Vagina (tissue), 2 donors: ENCODE results near the gene OOEP. TPM values are rescaled to one million over a fixed set of nuclear protein-coding genes. Genes with fewer than 3 reads are reported as not detected.
"Not testable (repeated sequence)": the region's sequence is repeated elsewhere in the genome, so short reads cannot be mapped to it uniquely, and the experiment has no call there.

Source experiments
- DNase-seq, 2 donors: peaks; one replicate each; pipeline ENCODE4 v3.0.0-alpha.2; 2017; ENCODE audit errors: extremely low spot score in 2 of 2
- H3K27ac ChIP-seq: fragments of 200-600 bp; sonication (generic); one replicate; pipeline ENCODE4 v1.5.1; 2019
- H3K27me3 ChIP-seq: fragments of 200-600 bp; sonication (generic); one replicate; pipeline ENCODE4 v1.5.1; 2019
- H3K36me3 ChIP-seq, 2 donors: fragments of 200-600 bp; sonication (generic); one replicate each; pipeline ENCODE4 v1.5.1; 2017 to 2019
- H3K4me1 ChIP-seq: fragments of 200-600 bp; sonication (generic); one replicate; pipeline ENCODE4 v1.5.1; 2019
- H3K4me3 ChIP-seq, 2 donors: fragments of 200-600 bp; sonication (generic); 1 replicate in 1 of 2; 2 replicates in 1 of 2; pipeline ENCODE4 v1.5.1; 2016 to 2019
- H3K9me3 ChIP-seq: fragments of 200-600 bp; sonication (generic); one replicate; pipeline ENCODE4 v1.5.1; 2019
- POLR2A ChIP-seq, 2 donors: fragments of 450-650 bp; IDR thresholded peaks; one replicate each; pipeline ENCODE4 v1.6.1; 2017; ENCODE audit warnings: antibody characterized with exemption in 2 of 2, mild to moderate bottlenecking in 2 of 2, moderate library complexity in 2 of 2
- POLR2AphosphoS5 ChIP-seq, 2 donors: sonication (generic); formaldehyde crosslinking; IDR thresholded peaks; one replicate each; pipeline ENCODE4 v1.9.0; 2017; ENCODE audit warnings: antibody characterized with exemption in 2 of 2, mild to moderate bottlenecking in 2 of 2, low read depth in 1 of 2; ENCODE audit not compliant: insufficient read depth in 1 of 2
- intact Hi-C: fragments of 100-400 bp; cut with DNase I; formaldehyde crosslinking; loops from one replicate; pipeline ENCODE4 v1.15.1; 2023
- total RNA-seq: library from RNA; depleted of rRNA; stranded (reverse); fragments of >200 nt; gene quantifications from one replicate; pipeline ENCODE4 v1.2.3, GENCODE V29; 2016
- TF ChIP-seq, protein P1 (sequence below), 3 experiments: fragments of 450-650 bp in 2 of 3; fragments of 200-600 bp in 1 of 3; sonication (generic) in 1 of 3; IDR thresholded peaks; one replicate each; pipeline ENCODE4 v1.5.1; 2017 to 2019; ENCODE audit warnings: antibody characterized with exemption in 3 of 3, mild to moderate bottlenecking in 2 of 3, moderate library complexity in 2 of 3

Gene OOEP
- total RNA-seq, 1 donor from 2014 or later: not detected

DNA sequence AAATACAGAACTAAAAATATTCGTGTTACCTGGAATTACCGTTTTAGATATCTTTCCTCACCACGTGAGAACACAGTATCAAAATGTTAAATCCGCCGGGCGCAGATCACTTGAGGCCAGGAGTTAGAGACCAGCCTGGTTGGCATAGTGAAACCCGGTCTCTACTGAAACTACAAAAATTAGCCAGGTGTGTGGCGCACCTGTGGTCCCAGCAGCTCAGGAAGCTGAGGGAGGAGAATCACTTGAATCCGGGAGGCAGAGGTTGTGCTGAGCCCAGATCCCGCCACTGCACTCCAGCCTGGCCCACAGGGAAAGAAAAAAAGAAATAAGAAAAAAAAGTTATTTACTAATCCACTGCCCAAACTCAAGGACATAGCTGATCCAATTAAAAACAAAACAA is 20.2 kb upstream of the OOEP start:
- Histone ChIP-seq H3K4me3 (no peak overlapping the region), H3K4me1 (peaks cover 5% of the 10 kb centered on the region), H3K27me3 (no peaks in the 10 kb centered on the region), H3K36me3 (no peaks in the 10 kb centered on the region), H3K27ac (no peak overlapping the region), H3K9me3 (no peaks in the 10 kb centered on the region)
- intact Hi-C loops: no loop called here
- DNase-seq: no peak
- TF ChIP-seq, protein P1, sequence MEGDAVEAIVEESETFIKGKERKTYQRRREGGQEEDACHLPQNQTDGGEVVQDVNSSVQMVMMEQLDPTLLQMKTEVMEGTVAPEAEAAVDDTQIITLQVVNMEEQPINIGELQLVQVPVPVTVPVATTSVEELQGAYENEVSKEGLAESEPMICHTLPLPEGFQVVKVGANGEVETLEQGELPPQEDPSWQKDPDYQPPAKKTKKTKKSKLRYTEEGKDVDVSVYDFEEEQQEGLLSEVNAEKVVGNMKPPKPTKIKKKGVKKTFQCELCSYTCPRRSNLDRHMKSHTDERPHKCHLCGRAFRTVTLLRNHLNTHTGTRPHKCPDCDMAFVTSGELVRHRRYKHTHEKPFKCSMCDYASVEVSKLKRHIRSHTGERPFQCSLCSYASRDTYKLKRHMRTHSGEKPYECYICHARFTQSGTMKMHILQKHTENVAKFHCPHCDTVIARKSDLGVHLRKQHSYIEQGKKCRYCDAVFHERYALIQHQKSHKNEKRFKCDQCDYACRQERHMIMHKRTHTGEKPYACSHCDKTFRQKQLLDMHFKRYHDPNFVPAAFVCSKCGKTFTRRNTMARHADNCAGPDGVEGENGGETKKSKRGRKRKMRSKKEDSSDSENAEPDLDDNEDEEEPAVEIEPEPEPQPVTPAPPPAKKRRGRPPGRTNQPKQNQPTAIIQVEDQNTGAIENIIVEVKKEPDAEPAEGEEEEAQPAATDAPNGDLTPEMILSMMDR (IDR thresholded peaks at IDR 0.05): no peak
- TF ChIP-seq POLR2A (IDR thresholded peaks at IDR 0.05): no peak
- no peak for TF ChIP-seq POLR2AphosphoS5 (IDR thresholded peaks at IDR 0.05; ENCODE audit: insufficient read depth in 1 of 2, low read depth in 1 of 2)

DNA sequence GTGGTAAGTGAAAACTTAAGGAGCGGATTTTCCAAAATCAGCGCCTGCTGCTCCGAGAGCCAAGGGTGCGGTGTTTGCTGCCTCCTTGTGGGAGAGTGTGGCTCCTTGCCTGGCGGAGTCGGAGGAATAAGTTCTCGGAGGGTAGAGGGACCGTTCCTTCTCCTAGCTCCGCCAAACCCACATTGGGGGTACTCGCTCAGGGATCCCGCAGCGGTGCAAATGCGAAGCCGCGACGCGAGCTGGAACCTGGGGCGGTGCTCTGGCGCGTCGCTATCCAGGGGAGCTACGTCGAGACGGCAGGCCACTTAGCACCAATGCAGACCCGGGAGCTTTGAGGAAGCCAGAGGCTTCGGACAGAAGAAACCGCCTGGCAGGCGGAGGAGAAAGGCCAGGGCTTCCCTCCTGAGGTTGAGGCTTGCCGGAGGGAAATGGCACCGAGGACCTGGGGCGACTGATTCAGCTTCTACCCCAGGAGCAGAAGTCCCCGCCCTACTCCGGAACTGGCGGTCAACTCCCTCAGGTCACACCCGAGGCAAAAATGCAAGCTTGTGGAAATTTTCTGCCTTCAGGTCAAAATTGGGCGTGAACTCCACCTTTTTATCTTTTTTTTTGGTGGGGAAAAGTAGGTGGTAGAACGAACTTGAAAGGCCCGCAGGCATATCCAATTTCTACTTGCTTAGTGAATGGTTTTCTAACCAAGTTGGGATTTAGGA is 19.3 kb upstream of the OOEP start:
- Histone ChIP-seq H3K27ac (no peak overlapping the region), H3K4me3 (peak overlapping the region; percentile 39 to 53), H3K9me3 (no peaks in the 10 kb centered on the region)

DNA sequence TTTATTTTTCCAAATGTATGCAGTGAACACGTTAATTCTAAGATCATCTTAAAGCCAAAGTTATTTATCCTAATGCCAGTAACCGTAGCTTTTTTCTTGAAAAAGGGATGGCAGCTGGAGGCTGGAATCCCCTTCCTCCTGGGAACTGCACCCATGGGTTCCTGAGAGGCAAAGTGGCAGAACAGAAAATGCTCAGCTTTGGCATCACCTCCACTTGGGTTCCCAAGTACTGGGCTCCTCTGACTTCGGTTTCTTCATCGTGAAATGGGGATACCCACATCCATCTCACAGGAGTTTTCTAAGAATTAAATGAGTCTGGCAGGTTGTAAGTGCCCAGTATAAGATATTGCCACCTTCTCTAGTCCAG is 18.7 kb upstream of the OOEP start:
- H3K4me3 ChIP-seq: peak overlapping the region; percentile 39 to 53
- H3K36me3 ChIP-seq: no peaks in the 10 kb centered on the region
- no peaks in the 10 kb centered on the region for H3K9me3 ChIP-seq
- DNase-seq: no peak
- no peak for TF ChIP-seq POLR2A (IDR thresholded peaks at IDR 0.05)
- no peak for TF ChIP-seq POLR2AphosphoS5 (IDR thresholded peaks at IDR 0.05; ENCODE audit: insufficient read depth in 1 of 2, low read depth in 1 of 2)
- TF ChIP-seq, protein P1 (IDR thresholded peaks at IDR 0.05): no peak
- no peaks in the 10 kb centered on the region for H3K27me3 ChIP-seq
- H3K4me1 ChIP-seq: peaks cover 5% of the 10 kb centered on the region
- intact Hi-C loops: no loop called here
- H3K27ac ChIP-seq: no peak overlapping the region

More for the DNA sequence above, 19.3 kb upstream of the OOEP start:
- TF ChIP-seq POLR2A (IDR thresholded peaks at IDR 0.05): no peak
- TF ChIP-seq, protein P1 (IDR thresholded peaks at IDR 0.05): peak in 1 of 3 experiments; percentile 40
- peak in 1 of 2 donors; percentile 28 for TF ChIP-seq POLR2AphosphoS5 (IDR thresholded peaks at IDR 0.05; ENCODE audit: insufficient read depth in 1 of 2, low read depth in 1 of 2)
- H3K4me1 ChIP-seq: peaks cover 5% of the 10 kb centered on the region
- H3K27me3 ChIP-seq: no peaks in the 10 kb centered on the region
- no peak for DNase-seq
- intact Hi-C loops: no loop called here
- H3K36me3 ChIP-seq: no peaks in the 10 kb centered on the region

DNA sequence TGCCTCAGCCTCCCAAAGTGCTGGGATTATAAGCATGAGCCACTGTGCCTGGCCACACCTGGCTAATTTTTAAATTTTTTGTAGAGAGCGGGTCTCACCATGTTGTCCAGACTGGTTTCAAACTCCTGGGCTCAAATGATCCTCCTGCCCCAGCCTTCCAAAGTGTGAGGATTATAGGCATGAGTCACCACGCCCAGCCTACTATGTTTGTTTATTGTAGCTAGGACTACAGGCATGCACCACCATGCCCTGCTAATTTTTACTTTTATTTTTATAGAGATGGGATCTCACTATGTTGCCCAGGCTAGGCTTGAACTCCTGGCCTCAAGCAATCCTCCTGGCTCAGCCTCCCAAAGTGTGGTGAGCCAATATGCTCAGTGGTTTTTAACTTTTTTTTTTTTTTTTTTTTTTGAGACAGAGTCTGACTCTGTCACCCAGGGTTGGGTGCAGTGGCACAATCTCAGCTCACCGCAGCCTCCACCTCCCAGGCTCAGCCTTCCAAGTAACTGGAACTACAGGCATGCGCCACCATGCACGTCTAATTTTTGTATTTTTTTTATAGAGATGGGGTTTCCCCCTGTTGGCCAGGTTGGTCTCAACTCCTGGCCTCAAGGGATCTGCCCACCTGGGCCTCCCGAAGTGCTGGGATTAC is 12.9 kb upstream of the OOEP start:
- H3K36me3 ChIP-seq: no peaks in the 10 kb centered on the region
- no peaks in the 10 kb centered on the region for H3K9me3 ChIP-seq
- no peak for TF ChIP-seq POLR2A (IDR thresholded peaks at IDR 0.05)
- TF ChIP-seq, protein P1 (IDR thresholded peaks at IDR 0.05): no peak

DNA sequence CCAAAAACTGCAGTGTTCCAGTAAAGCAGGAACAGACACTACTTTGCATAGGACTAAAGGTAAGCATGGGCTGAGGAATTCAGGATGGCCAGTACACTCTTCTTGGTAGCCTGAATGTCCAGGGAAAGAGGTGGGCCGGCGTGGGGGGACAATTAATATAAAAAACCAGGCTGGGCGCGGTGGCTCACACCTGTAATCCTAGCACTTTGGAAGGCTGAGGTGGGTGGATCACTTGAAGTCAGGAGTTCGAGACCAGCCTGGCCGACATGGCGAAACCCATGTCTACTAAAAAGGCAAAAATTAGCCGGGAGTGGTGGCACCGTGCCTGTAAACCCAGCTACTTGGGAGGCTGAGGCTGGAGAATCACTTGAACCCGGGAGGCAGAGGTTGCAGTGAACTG is 11.8 kb upstream of the OOEP start:
- DNase-seq, intact Hi-C loops, H3K27me3 ChIP-seq, H3K36me3 ChIP-seq, H3K4me3 ChIP-seq, H3K4me1 ChIP-seq, H3K27ac ChIP-seq, H3K9me3 ChIP-seq: not testable (repeated sequence)

More for the DNA sequence above, 12.9 kb upstream of the OOEP start:
- Histone ChIP-seq H3K27me3 (no peaks in the 10 kb centered on the region), H3K4me3 (no peak overlapping the region), H3K4me1 (no peaks in the 10 kb centered on the region), H3K27ac (no peak overlapping the region)
- intact Hi-C loops: no loop called here
- no peak for DNase-seq
